ENCODE data around the gene KIF16B.

DNA sequence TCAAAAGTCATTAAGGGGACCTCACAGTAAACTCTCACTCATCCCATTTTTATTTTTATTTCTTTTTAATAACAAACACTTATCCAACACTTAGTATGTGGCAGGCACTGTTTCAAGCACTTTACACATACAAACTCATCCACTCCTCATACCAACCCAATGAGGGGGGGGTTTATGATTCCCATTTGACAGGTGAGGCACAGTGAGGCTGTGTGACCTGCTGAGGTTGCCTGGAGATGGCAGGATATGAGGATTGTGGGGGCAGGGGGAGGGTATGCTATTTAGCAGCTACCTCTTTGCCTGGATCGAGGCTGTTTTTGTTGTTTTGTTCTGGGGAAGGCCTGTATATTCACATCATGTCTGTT is 219.8 kb downstream of the KIF16B start:
- TF ChIP-seq, protein P1, sequence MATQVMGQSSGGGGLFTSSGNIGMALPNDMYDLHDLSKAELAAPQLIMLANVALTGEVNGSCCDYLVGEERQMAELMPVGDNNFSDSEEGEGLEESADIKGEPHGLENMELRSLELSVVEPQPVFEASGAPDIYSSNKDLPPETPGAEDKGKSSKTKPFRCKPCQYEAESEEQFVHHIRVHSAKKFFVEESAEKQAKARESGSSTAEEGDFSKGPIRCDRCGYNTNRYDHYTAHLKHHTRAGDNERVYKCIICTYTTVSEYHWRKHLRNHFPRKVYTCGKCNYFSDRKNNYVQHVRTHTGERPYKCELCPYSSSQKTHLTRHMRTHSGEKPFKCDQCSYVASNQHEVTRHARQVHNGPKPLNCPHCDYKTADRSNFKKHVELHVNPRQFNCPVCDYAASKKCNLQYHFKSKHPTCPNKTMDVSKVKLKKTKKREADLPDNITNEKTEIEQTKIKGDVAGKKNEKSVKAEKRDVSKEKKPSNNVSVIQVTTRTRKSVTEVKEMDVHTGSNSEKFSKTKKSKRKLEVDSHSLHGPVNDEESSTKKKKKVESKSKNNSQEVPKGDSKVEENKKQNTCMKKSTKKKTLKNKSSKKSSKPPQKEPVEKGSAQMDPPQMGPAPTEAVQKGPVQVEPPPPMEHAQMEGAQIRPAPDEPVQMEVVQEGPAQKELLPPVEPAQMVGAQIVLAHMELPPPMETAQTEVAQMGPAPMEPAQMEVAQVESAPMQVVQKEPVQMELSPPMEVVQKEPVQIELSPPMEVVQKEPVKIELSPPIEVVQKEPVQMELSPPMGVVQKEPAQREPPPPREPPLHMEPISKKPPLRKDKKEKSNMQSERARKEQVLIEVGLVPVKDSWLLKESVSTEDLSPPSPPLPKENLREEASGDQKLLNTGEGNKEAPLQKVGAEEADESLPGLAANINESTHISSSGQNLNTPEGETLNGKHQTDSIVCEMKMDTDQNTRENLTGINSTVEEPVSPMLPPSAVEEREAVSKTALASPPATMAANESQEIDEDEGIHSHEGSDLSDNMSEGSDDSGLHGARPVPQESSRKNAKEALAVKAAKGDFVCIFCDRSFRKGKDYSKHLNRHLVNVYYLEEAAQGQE (IDR thresholded peaks at IDR 0.05; ENCODE audit: insufficient read depth in 1 of 2, low read depth in 2 of 2, low read length in 2 of 2): no peak
- TF ChIP-seq TAF1 (IDR thresholded peaks at IDR 0.05; ENCODE audit: borderline replicate concordance, insufficient read depth, low read length): no peak
